ENCODE data around the gene ATL1.
"Not testable (repeated sequence)": the region's sequence is repeated elsewhere in the genome, so short reads cannot be mapped to it uniquely, and the experiment has no call there.

The ATL1 gene

GRCh38 chr14:50657753-50658152, 97.8 kb downstream of the ATL1 start:
- no peak for DNase-seq (ENCODE audit: low spot score)

GRCh38 chr14:50658203-50658602, 98.3 kb downstream of the ATL1 start:
- no peak for DNase-seq (ENCODE audit: low spot score)

GRCh38 chr14:50659327-50659974, 99.5 kb downstream of the ATL1 start:
- no peak for DNase-seq (ENCODE audit: low spot score)

- DNase-seq (ENCODE audit: low spot score), result not testable (repeated sequence)
These were observed 104.6 kb downstream of the ATL1 start for GRCh38 chr14:50664579-50664978.

- DNase-seq (ENCODE audit: low spot score), result not testable (repeated sequence)
These were observed 105.4 kb downstream of the ATL1 start for GRCh38 chr14:50665300-50665699.

GRCh38 chr14:50666772-50667683, 107.1 kb downstream of the ATL1 start:
- peak; percentile 50 for DNase-seq (ENCODE audit: low spot score)

GRCh38 chr14:50667684-50667995, 107.7 kb downstream of the ATL1 start:
- DNase-seq (ENCODE audit: low spot score), result peak; percentile 29

- DNase-seq (ENCODE audit: low spot score), result peak; percentile 77
These were observed 108.3 kb downstream of the ATL1 start, which contains the start of gene SAV1 for GRCh38 chr14:50667996-50668825. TSS of gene SAV1 (minus strand) at chr14:50668306. CDS start at chr14:50667967, 339 bp downstream.

GRCh38 chr14:50668826-50669143, 108.8 kb downstream of the ATL1 start:
- DNase-seq (ENCODE audit: low spot score), result no peak

GRCh38 chr14:50669441-50669986, 109.6 kb downstream of the ATL1 start:
- peak; percentile 2 for DNase-seq (ENCODE audit: low spot score)

- DNase-seq (ENCODE audit: low spot score), result peak; percentile 23
These were observed 110.4 kb downstream of the ATL1 start for GRCh38 chr14:50670196-50670865.

- no peak for DNase-seq (ENCODE audit: low spot score)
These were observed 110.9 kb downstream of the ATL1 start for GRCh38 chr14:50670866-50671256.

GRCh38 chr14:50675597-50675996, 115.7 kb downstream of the ATL1 start:
- DNase-seq (ENCODE audit: low spot score), result peak; percentile 18

- no peak for DNase-seq (ENCODE audit: low spot score)
These were observed 117.0 kb downstream of the ATL1 start for GRCh38 chr14:50676814-50677516.

- DNase-seq (ENCODE audit: low spot score), result peak; percentile 77
These were observed 117.7 kb downstream of the ATL1 start for GRCh38 chr14:50677527-50678063.

- DNase-seq (ENCODE audit: low spot score), result peak; percentile 17
These were observed 118.2 kb downstream of the ATL1 start for GRCh38 chr14:50678163-50678562.

GRCh38 chr14:50679674-50680073, 119.7 kb downstream of the ATL1 start:
- no peak for DNase-seq (ENCODE audit: low spot score)
